ENCODE results near the gene EYA2.

The EYA2 gene

GRCh38 chr20:46962452-46963195, 68.0 kb downstream of the EYA2 start:
- no peak for DNase-seq (ENCODE audit: low read depth)
- no peak overlapping the region for H3K4me3 ChIP-seq (ENCODE audit: control insufficient read depth, low read depth, low read length)
- TF ChIP-seq, protein P1, sequence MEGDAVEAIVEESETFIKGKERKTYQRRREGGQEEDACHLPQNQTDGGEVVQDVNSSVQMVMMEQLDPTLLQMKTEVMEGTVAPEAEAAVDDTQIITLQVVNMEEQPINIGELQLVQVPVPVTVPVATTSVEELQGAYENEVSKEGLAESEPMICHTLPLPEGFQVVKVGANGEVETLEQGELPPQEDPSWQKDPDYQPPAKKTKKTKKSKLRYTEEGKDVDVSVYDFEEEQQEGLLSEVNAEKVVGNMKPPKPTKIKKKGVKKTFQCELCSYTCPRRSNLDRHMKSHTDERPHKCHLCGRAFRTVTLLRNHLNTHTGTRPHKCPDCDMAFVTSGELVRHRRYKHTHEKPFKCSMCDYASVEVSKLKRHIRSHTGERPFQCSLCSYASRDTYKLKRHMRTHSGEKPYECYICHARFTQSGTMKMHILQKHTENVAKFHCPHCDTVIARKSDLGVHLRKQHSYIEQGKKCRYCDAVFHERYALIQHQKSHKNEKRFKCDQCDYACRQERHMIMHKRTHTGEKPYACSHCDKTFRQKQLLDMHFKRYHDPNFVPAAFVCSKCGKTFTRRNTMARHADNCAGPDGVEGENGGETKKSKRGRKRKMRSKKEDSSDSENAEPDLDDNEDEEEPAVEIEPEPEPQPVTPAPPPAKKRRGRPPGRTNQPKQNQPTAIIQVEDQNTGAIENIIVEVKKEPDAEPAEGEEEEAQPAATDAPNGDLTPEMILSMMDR (IDR thresholded peaks at IDR 0.05; ENCODE audit: control insufficient read depth, insufficient read depth, low read depth, low read length, missing control alignments), result no peak

DNA sequence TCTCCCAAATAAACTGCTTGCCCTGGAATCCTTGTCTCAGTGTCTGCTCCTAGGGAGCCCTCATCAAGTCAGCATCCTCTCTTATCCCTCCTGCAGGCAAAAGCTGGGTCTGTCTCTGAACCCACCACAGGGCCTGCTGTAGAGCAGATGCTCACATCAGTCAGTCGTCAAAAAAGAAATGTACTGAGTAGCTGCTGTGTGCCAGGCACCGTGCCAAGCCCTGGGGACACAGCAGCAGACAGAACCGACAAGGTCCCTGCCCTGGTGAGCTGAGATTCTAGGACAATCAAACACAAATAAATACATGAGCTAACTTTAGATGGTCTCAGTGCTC, 68.5 kb downstream of the EYA2 start:
- TF ChIP-seq, protein P1 (IDR thresholded peaks at IDR 0.05; ENCODE audit: control insufficient read depth, insufficient read depth, low read depth, low read length, missing control alignments), result no peak
- no peak overlapping the region for H3K4me3 ChIP-seq (ENCODE audit: control insufficient read depth, low read depth, low read length)
- no peak for DNase-seq (ENCODE audit: low read depth)

GRCh38 chr20:46963758-46964617, 69.3 kb downstream of the EYA2 start:
- TF ChIP-seq, protein P1 (IDR thresholded peaks at IDR 0.05; ENCODE audit: control insufficient read depth, insufficient read depth, low read depth, low read length, missing control alignments), result no peak
- no peak overlapping the region for H3K4me3 ChIP-seq (ENCODE audit: control insufficient read depth, low read depth, low read length)
- no peak for DNase-seq (ENCODE audit: low read depth)

GRCh38 chr20:46964618-46965455, 70.2 kb downstream of the EYA2 start:
- H3K4me3 ChIP-seq (ENCODE audit: control insufficient read depth, low read depth, low read length), result no peak overlapping the region
- no peak for DNase-seq (ENCODE audit: low read depth)
- TF ChIP-seq, protein P1 (IDR thresholded peaks at IDR 0.05; ENCODE audit: control insufficient read depth, insufficient read depth, low read depth, low read length, missing control alignments), result no peak

- DNase-seq (ENCODE audit: low read depth), result no peak
- no peak overlapping the region for H3K4me3 ChIP-seq (ENCODE audit: control insufficient read depth, low read depth, low read length)
- TF ChIP-seq, protein P1 (IDR thresholded peaks at IDR 0.05; ENCODE audit: control insufficient read depth, insufficient read depth, low read depth, low read length, missing control alignments), result no peak
Measured at GRCh38 chr20:46965477-46965876, 70.8 kb downstream of the EYA2 start.

- DNase-seq (ENCODE audit: low read depth), result no peak
- no peak overlapping the region for H3K4me3 ChIP-seq (ENCODE audit: control insufficient read depth, low read depth, low read length)
- TF ChIP-seq, protein P1 (IDR thresholded peaks at IDR 0.05; ENCODE audit: control insufficient read depth, insufficient read depth, low read depth, low read length, missing control alignments), result no peak
Measured at GRCh38 chr20:46967646-46968045, 73.0 kb downstream of the EYA2 start.
